GM18519 (cell line): ENCODE measurements around the gene NRN1L.

Experiments
- ATAC-seq: cut with Tn5 transposase; IDR thresholded peaks from one replicate; pipeline ENCODE4 v1.9.1; 2021; ENCODE audit warnings: mild to moderate bottlenecking, moderate library complexity; ENCODE audit not compliant: unreplicated experiment, low FRiP score

NRN1L gene

GRCh38 chr16:67933805-67934204, 49.1 kb downstream of the NRN1L start:
- no peak for ATAC-seq

GRCh38 chr16:67934306-67935100, 49.8 kb downstream of the NRN1L start:
- ATAC-seq, result no peak

- no peak for ATAC-seq
Observed at GRCh38 chr16:67935101-67935401, 50.4 kb downstream of the NRN1L start.

- peak; percentile 68 for ATAC-seq
Observed at GRCh38 chr16:67935402-67936123, 50.9 kb downstream of the NRN1L start.
